HG03558 (cell line): ENCODE data around the gene PKNOX1.
"Not testable (repeated sequence)": the region's sequence is repeated elsewhere in the genome, so short reads cannot be mapped to it uniquely, and the experiment has no call there.

ENCODE experiments used
- ATAC-seq: cut with Tn5 transposase; IDR thresholded peaks from one replicate; pipeline ENCODE4 v1.9.1; 2021; ENCODE audit warnings: moderate number of reproducible peaks; ENCODE audit not compliant: unreplicated experiment; ENCODE audit errors: extremely low read depth

The PKNOX1 gene

DNA sequence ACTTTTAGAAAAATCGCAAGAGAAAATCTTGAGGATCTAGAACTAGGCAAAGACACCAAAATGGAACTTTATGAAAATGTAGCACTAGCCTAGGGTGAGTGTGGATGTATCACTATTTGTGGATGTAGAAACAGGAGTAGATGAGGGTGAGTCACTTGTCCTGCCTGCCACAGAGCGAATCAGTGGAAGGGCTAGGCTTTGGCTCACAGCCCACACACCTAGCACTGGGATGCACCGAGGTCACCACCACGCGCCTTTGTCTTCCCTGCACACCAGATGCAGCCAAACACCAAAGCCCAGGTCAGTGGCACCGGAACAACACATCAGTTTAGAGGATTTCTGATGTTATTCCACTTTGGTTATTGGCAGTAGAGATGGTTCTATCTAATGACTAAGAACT, 38.2 kb downstream of the PKNOX1 start:
- ATAC-seq, result no peak

DNA sequence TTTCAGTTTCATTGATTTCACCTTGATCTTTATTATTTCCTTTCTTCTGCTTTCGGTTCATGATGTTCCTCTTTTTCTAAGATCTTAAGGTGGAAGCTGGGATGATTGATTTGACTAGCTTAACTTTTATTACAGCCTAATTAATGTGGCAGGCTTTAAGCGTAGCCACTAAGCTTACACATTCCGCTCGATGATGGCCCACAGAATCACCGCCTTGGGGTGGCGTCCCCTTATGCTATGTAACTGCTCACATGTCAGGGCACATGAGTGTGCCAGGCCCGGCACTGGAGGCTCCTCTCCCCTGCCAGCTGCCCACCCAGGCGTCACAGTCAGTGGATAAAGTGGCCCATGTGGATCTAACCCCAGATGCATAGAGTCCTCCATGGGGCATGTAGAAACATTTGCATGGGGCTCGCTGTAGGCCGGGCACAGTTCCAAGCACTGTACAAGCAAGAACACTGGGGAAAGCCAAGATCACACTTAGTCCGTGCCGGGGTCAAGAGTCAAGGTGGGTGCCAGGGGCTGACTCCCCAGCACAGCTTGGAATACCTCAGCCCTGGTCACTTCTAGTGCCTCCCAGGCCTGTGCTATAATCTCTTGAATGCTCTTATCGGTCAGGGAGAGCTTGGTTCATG, 41.7 kb downstream of the PKNOX1 start:
- no peak for ATAC-seq

DNA sequence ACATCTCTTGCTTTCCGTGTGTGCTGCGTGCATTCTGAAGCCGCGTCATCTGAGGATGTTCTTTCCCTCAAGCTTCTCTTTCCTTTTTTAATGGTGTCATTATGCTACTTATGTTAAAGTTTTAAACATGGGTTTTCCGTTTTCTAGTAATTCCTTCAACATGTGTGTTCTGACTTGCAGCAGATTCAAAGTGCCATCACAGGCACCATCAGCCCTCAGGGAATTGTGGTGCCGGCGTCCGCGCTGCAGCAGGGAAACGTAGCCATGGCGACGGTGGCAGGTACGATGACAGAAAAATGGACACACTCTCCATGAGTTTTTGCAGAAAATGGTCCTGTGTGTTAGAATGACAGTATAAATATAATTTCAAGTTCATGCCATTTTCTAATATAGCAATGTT, 42.4 kb downstream of the PKNOX1 start:
- no peak for ATAC-seq

DNA sequence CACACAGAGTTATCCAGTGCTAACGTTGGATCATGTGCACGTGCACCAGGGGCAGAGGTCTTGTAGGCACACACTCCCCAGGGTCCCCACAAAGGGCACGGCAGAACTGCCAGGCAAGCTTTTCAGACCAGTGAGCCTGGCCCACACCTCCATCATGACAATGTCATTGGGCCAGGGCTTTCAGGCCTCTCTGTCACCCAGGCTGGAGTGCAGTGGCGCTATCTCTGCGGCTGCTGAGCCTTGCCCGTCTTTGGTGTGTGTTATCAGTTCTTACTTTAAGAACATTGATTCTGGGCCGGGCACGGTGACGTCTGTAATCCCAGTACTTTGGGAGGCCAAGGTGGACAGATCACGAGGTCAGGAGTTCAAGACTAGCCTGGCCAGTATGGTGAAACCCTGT, 44.2 kb downstream of the PKNOX1 start:
- no peak for ATAC-seq

DNA sequence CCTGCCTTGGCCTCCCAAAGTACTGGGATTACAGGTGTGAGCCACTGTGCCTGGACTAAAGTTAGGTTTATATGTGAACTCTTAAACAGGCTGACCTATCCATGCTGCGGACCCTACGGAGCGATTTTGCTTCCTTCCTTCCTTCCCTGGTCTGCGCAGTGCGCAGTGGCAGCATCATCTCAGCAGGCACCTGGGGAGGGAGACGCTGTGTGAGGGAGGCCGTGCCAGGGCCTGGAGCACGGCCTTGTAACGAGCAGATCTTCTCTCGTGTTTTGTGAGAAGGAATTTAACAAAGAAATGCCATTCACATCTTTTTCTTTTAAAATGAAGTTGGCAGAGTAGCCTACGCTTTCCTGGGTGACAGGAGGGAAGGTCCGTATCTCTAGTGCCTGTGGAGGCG, 45.8 kb downstream of the PKNOX1 start:
- no peak for ATAC-seq

DNA sequence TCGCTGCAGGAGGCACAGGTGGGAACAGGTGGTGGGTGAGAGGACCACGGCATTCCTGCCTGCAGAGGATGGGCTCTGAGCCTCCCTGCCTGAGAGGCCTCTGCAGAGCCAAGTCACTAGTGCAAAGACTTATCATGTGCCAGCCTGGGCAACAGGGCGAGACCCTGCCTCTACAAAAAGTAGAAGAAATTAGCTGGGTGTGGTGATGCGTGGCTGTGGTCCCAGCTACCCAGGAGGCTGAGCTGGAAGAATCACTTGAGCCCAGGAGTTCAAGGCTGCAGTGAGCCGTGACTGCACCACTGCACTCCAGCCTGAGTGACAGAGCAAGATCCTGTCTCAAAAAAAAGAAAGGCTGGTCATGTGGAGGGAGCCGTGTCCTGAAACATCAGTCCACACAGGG, 46.4 kb downstream of the PKNOX1 start:
- ATAC-seq, result no peak

DNA sequence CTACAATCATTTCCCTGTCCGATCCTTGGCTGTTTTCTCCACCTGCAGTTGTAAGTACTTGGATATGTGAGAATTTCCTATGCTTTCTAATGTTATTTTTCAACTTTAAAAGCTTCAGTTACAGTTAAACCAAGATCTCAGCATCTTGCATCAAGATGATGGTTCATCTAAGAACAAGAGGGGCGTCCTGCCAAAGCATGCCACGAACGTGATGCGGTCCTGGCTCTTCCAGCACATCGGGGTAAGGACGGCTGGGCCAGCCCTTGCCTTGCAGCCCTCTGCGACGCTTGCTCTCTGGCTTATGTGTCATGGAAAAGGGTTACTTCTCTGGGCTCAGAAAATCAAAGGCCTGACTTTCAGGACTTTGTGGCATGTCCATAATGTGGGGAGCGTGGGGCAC, 46.8 kb downstream of the PKNOX1 start:
- ATAC-seq, result no peak

DNA sequence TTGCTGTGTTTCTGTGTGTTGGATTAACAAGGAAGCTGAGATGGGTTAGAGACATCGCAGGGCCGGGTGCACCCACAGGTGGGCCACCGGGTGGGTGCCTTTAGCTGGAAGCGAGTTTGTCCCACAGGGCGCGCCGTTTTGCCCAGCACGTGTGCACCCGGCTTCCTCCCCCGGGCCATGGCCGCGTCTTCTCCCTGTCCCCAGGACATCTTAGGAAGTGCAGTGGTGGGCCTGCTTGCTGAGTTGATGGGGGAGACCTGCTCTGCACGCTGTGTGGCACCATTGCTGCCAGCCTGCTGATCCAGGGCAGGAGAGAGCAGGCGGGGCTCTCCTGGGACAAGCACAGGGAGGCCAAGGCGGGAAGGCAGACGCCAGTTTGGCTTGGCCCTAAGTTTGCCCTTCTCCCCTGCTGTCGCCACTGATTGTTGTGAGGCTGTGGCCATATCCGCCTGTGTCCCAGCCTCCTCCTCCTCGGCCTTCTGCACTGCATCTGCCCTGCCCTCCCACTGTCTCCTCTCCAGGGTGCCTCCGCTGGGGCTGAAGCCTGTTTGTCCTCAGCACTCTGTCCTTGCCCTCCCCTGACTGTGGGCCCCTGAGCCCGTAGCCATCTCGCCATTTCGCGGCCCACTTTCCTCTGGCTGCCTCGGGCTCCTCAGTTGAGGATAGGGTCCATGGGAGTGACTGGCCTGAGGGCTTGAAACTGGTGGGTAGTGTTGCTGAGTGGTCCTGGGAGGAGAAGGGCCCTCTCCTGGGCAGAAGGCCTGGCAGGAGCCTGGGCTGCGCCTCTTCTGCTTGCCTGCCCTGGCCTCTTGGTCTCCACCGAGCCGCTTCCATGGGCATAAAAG, 47.6 kb downstream of the PKNOX1 start:
- no peak for ATAC-seq

DNA sequence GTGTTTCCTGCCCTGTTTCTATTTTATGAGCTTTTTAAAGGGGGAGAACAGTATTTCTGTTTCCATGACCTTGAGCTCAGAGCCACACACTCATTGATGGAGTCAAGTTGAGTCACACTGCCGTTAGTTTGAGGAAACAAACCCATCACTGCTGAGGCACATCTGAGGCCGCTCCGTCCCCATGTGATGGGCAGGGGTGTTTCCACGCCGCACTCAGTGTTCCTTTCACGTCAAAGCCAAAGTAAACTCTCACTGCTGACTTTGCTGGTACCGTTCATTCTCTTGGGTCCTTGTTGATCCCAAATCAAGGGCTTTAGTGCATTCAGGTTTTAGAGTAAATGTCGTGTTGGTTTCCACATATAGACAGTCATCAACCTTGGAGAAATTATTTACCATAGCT, 48.8 kb downstream of the PKNOX1 start:
- ATAC-seq, result no peak

DNA sequence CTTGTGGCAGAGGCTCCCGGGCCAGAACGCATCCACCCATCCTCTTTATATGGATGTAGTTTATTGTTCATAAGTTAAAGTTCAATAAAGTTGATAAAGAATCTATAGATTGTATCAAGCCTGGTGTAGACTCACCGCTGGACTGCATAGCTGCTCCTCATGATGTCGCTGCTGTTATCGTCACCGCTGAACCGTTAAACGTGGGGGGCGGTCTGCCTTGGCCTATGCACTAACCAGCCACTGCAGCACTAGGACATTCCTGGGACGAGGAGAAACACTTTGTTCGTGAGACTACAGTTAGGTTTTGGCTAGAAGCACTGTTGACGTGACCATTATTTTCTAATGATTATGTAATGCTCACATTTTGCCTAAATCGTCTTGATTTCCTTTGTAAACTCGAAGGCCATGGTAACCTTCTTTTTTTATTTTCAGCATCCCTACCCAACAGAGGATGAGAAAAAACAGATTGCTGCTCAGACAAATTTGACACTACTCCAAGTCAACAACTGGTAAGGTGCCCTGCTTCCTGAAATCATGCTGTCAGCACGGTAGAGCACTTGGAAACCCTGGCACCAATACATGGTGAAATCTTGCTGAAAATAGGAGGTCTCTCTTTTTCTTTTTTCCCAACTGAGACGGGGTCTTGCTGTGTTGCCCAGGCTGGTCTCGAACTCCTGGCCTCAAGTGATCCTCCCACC, 50.2 kb downstream of the PKNOX1 start:
- ATAC-seq, result no peak

DNA sequence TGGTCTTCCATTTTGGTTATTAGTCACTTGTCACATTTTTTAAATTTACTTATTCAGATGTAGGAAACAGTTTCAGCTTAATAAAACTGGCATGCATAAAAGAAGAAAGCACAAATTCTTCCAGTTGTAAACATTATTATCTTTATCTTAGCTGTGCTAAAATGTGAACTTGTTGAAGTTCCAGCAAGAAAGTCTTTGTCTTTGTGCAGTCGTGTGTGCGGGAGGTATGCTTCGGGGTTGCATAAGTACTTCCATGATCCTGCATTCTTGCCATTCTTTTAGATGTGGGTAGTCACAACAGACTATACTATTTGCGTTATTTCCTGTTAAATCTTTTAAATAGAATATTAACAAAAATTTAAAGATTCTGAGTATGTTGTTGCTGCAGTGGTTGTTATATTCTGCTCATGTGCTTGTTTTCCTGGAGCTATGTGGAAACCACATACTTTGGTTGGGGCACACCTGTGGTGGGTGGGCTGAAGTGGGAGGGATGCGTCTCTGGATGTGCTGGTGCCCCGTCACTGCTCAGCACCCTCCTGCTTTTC, 51.3 kb downstream of the PKNOX1 start:
- ATAC-seq, result no peak

DNA sequence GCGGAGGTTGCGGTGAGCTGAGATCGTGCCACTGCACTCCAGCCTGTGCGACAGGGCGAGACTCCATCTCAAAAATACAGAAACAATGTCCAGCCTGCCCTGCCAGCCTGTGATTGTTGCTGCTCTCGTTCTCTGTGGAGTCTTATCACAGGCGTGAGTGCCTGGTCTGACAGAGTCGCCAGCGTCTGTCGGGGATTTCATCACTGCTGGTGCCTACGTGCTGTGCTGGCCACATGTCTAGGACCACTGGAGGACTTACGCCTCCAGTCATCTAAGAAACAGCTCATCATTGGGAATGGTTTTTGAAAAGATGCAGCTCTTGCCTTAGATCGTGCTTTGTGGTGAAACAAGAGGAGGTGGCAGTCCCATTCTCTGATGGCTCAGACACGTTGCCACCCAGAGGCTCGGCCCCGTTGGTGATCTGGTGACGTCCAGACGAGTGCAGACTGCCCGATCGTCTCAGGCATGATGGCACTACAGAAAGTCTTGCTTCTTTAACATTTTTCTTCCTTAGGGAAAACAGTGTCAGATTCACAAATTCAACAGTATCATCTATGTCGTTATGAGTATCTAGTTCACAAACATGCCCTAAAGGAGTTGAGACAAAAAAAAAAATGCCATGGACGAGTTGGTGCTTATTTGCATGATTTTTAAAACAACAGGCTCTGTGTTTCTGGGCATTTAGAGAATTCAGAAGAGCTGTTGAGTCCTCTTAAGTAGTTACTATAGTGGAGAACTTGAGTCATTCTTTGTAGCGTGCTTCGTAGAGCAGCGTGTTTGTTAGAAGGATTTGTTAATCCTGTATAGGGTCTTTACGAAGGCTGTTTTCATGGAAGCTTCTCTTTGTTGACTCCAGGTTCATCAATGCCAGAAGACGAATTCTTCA, 53.7 kb downstream of the PKNOX1 start:
- no peak for ATAC-seq

DNA sequence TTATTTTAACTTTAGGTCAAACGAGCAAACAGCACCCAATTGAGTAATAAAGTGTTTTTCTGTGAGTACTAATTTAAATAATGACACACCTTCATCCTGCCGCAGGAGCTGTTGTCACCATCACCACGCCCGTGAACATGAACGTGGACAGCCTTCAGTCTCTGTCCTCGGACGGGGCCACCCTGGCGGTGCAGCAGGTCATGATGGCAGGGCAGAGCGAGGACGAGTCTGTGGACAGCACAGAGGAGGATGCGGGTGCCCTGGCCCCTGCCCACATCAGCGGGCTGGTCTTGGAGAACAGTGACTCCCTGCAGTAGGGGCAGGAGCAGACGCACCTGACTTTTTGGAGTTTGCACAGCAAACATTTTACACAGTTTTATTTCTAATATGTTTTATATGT, 55.4 kb downstream of the PKNOX1 start:
- ATAC-seq, result no peak

DNA sequence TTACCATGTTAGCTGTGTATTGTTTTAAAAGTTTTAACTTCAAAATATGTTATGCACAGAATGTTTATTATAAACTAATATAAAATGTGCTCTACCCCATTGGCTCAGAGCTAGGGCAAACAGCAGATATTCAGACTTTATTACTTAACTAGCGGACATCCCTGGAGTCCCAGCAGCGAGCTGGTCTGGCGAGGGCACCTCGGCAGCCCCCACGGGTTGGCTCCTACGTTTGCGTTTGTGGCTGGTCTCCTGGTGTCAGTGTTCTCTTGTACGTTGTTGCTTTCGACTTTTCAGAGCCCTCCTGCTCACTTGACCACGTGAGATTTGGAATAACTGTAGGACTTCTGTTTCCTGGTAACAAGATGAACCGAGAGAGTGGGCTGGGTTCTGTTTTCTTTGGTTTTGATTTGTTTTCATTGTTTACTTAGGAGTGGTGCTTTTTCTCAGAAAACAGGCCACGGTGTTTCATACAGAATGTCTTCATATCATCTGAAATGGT, 56.8 kb downstream of the PKNOX1 start:
- no peak for ATAC-seq

DNA sequence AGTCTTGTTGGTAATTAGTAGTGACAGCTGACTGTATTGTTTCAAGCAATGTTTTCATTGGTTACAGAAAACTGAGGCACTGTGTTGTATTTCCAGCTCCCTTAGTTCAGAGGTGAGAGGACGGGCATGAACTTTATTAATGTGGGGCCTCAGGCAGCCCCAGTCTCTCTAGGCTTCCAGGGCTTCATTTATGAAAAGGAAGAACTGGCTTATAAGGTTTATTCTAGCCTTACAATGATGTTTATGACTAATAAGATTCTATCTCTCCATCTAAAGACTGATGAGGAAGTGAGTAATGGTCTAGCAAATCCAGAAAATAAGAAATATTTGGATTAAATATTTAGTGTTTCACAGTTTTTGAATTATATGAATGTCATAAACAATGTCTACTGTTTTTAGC, 59.7 kb downstream of the PKNOX1 start:
- no peak for ATAC-seq

DNA sequence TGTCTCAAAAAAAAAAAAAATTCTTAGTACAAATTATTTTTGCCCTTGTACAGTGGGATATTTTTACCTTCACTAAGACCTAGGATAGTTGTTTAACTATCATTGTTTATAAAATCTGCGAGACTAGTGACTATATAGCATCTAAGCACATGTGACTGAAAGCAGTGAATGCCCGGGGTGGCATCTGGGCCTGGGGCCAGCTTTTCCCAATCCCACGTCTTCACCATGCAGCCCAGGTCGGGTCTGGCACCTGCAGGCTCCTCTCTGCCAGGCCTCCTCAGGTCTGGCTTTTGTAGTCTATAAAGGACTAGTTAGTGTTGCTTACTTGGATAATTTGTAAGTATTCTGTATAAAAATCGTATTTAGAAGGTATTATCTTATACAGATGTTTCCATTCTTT, 60.5 kb downstream of the PKNOX1 start:
- no peak for ATAC-seq

DNA sequence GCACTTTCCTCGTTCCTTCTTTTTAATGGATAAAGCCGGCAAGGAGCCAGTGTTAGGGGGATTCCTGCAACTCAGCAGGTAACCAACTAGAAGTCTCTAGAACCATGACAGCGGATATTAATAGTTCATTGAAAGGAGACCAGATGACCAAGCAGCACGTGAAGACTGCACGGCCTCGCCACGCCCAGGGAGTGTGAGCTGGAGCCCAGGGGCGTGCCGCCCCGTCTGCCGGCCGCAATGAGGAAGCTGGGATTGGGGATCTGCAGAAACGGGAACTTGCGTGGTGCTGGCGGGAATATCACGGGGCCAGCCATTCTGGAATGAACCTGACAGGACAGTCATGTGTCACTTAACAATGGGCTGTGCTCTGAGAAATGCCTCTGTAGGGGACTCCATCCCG, 62.5 kb downstream of the PKNOX1 start:
- not testable (repeated sequence) for ATAC-seq

DNA sequence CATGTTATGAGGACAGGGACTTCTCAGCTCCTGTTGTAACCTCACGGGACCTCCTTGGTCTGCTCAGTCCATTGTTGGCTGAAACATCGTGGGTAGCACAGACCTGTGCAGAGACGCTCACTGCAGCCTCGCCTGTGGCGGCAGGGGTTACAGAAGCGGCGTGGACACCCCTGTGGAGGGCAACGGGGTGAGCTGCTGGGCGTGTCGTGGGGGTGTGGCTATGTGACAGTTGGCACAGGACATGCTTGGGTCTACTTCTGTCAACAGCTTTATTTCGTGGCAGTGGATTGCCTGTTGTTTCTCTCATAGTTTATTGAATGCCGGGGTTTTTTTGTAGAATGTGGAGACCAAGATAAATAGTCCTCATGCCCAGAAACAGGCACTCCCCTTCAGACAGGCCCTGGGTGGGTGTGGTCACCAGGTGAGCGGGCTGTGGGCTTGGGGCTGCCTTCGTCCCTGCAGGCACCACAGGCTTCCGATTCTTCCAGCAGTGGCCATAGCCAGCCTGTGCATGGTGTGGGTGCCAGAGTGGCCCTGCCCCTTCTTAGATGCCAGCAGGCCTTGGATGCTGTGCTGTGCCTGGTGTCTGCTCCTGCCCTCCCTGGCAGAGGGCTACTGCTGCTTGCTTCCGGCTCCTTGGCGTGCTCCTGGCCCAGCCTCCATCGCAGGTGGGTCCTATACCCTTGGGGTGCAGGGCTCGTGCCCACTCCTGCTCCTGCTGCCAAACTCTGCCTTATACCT, 63.7 kb downstream of the PKNOX1 start:
- ATAC-seq, result not testable (repeated sequence)

DNA sequence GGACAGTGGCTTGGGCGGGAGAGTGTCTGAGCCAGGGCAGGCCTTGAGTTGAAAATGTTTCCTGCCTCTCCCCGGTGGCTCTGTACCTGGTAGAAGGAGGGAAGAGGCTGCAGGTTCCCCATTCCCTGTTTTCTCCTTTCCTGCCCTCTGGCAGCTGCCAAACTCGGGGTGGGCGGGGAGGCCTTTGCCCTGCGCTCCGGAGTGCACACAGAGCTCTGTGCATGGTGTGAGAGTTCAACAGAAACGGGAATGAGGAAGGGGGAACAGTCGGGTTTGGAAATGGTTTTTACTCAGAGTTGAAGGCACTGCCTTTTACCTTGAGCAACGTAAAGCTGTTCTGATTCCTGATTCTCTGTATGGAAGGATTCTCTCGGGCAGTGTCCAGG, 64.3 kb downstream of the PKNOX1 start:
- not testable (repeated sequence) for ATAC-seq
